OCI-LY7 (cell line): Measurements from ENCODE around the gene STAMBPL1. TPM values are rescaled to one million over a fixed set of nuclear protein-coding genes. Genes with fewer than 3 reads are reported as not detected.

Source experiments
- BruUV-seq: library from RNA; stranded (reverse); fragments of 400-500 nt; replicated peaks from 2 replicates; lab custom pipeline; 2021; lab: Mats Ljungman, UMichigan
- CTCF ChIA-PET: fragments of 300-600 bp; sonication (Branson Sonifier 250); formaldehyde crosslinking; loops from one replicate; lab custom pipeline; 2022; ENCODE audit warnings: antibody characterized with exemption; ENCODE audit not compliant: unreplicated experiment; lab: Charles Lee
- POLR2A ChIA-PET: fragments of 300-600 bp; sonication (Branson Sonifier 250); formaldehyde crosslinking; loops from one replicate; lab custom pipeline; 2022; ENCODE audit warnings: antibody characterized with exemption; lab: Charles Lee
- DNase-seq: peaks from one replicate; pipeline ENCODE4 v3.0.0-alpha.2; 2015; ENCODE audit warnings: low spot score
- H2AFZ ChIP-seq: fragments of 200-600 bp; sonication (generic), shearing (Covaris generic); 2 replicates; pipeline ENCODE4 v1.6.1; 2014; ENCODE audit warnings: mild to moderate bottlenecking, antibody characterized with exemption, low read length, moderate library complexity
- H3K27ac ChIP-seq: fragments of 200-600 bp; sonication (generic); 2 replicates; pipeline ENCODE4 v1.5.1; 2014; ENCODE audit warnings: mixed run types, low read depth, mild to moderate bottlenecking, moderate library complexity, low read length, inconsistent platforms; ENCODE audit not compliant: poor library complexity, severe bottlenecking
- H3K36me3 ChIP-seq: fragments of 200-600 bp; sonication (generic); 2 replicates; pipeline ENCODE4 v1.6.1; 2014; ENCODE audit warnings: mild to moderate bottlenecking, antibody characterized with exemption, low read length, moderate library complexity, mixed read lengths; ENCODE audit not compliant: insufficient read depth
- H3K4me1 ChIP-seq: fragments of 200-600 bp; sonication (generic); 2 replicates; pipeline ENCODE4 v1.5.1; 2014; ENCODE audit warnings: mild to moderate bottlenecking, low read length; ENCODE audit not compliant: insufficient read depth, poor library complexity, severe bottlenecking
- H3K4me2 ChIP-seq: fragments of 200-600 bp; sonication (generic); 2 replicates; pipeline ENCODE4 v1.6.1; 2014; ENCODE audit warnings: mild to moderate bottlenecking, low read length
- H3K4me3 ChIP-seq: fragments of 200-600 bp; sonication (generic); 2 replicates; pipeline ENCODE4 v1.5.1; 2014; ENCODE audit warnings: mild to moderate bottlenecking, low read depth, low read length; ENCODE audit not compliant: poor library complexity, severe bottlenecking
- H3K79me2 ChIP-seq: fragments of 200-600 bp; sonication (generic); 2 replicates; pipeline ENCODE4 v1.6.1; 2016; ENCODE audit warnings: low read depth, mild to moderate bottlenecking, low read length, moderate library complexity, mixed read lengths; ENCODE audit not compliant: insufficient read depth
- H3K9me2 ChIP-seq: fragments of 200-600 bp; sonication (generic); 2 replicates; pipeline ENCODE4 v1.6.1; 2016; ENCODE audit warnings: mild to moderate bottlenecking, low read length, mixed read lengths; ENCODE audit not compliant: insufficient read depth
- H3K9me3 ChIP-seq: fragments of 200-600 bp; sonication (generic); 2 replicates; pipeline ENCODE4 v1.6.1; 2014; ENCODE audit warnings: mild to moderate bottlenecking, mixed run types, low read length, mixed read lengths
- H4K20me1 ChIP-seq: fragments of 200-600 bp; sonication (generic); 2 replicates; pipeline ENCODE4 v1.6.1; 2014; ENCODE audit warnings: mild to moderate bottlenecking, antibody characterized with exemption, low read length, moderate library complexity, mixed read lengths; ENCODE audit not compliant: insufficient read depth
- EZH2phosphoT487 ChIP-seq: fragments of 200-600 bp; sonication (generic); IDR thresholded peaks from 2 replicates; pipeline ENCODE4 v1.6.1; 2018; ENCODE audit warnings: low read depth, borderline replicate concordance, mild to moderate bottlenecking, mixed run types, antibody characterized with exemption, low read length, moderate library complexity, mixed read lengths
- intact Hi-C: fragments of 100-400 bp; cut with micrococcal nuclease; formaldehyde crosslinking; loops from one replicate; pipeline ENCODE4 v1.10.0; 2022; ENCODE audit not compliant: unreplicated experiment
- total RNA-seq, 2 experiments: library from RNA; depleted of rRNA in 1 of 2; stranded (reverse); fragments of >200 nt in 1 of 2; shearing (Covaris generic) in 1 of 2; gene quantifications; 2 replicates each; pipeline ENCODE4 v1.2.3, GENCODE V29; 2014 to 2022
- TF ChIP-seq, protein P1 (sequence below): fragments of 200-600 bp; sonication (generic); conservative IDR thresholded peaks from 2 replicates; pipeline ENCODE4 v1.5.1; 2014; ENCODE audit warnings: mild to moderate bottlenecking, antibody characterized with exemption, low read length, moderate library complexity, mixed read lengths

STAMBPL1 gene
- total RNA-seq, 2 experiments from 2014 or later: 44.4 to 47.2 TPM

- TF ChIP-seq, protein P1, sequence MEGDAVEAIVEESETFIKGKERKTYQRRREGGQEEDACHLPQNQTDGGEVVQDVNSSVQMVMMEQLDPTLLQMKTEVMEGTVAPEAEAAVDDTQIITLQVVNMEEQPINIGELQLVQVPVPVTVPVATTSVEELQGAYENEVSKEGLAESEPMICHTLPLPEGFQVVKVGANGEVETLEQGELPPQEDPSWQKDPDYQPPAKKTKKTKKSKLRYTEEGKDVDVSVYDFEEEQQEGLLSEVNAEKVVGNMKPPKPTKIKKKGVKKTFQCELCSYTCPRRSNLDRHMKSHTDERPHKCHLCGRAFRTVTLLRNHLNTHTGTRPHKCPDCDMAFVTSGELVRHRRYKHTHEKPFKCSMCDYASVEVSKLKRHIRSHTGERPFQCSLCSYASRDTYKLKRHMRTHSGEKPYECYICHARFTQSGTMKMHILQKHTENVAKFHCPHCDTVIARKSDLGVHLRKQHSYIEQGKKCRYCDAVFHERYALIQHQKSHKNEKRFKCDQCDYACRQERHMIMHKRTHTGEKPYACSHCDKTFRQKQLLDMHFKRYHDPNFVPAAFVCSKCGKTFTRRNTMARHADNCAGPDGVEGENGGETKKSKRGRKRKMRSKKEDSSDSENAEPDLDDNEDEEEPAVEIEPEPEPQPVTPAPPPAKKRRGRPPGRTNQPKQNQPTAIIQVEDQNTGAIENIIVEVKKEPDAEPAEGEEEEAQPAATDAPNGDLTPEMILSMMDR: no peak
- no peak for TF ChIP-seq EZH2phosphoT487
- H3K79me2 ChIP-seq: no peaks in the 10 kb centered on the region
- DNase-seq: no peak
- H4K20me1 ChIP-seq: no peaks in the 10 kb centered on the region
- no peaks in the 10 kb centered on the region for H3K4me1 ChIP-seq
- H3K4me3 ChIP-seq: no peak overlapping the region
- intact Hi-C loops: no loop called here
- CTCF ChIA-PET: interaction anchor here (1.3 kb wide), 1 partner anchor 11 kb away, joined by 3 read pairs; no protein-coding TSS in a partner anchor
- POLR2A ChIA-PET: interaction anchor here (1.1 to 1.5 kb wide), 4 partner anchors 9 to 26 kb away, joined by 3 to 6 read pairs (median 3); no protein-coding TSS in a partner anchor
- no peak overlapping the region for H3K27ac ChIP-seq
- no TSS peak for BruUV-seq
- H2AFZ ChIP-seq: no peak overlapping the region
- no peaks in the 10 kb centered on the region for H3K9me3 ChIP-seq
- peaks cover 89% of the 10 kb centered on the region for H3K36me3 ChIP-seq
- H3K4me2 ChIP-seq: no peak overlapping the region
- no peaks in the 10 kb centered on the region for H3K9me2 ChIP-seq
Measured at GRCh38 chr10:88911116-88911515, 31.1 kb downstream of the STAMBPL1 start.

GRCh38 chr10:88911851-88912250, 31.8 kb downstream of the STAMBPL1 start:
- intact Hi-C loops: no loop called here
- Histone ChIP-seq H2AFZ (no peak overlapping the region), H3K79me2 (no peaks in the 10 kb centered on the region), H3K27ac (no peak overlapping the region), H3K4me1 (no peaks in the 10 kb centered on the region), H4K20me1 (no peaks in the 10 kb centered on the region), H3K4me2 (no peak overlapping the region), H3K9me2 (no peaks in the 10 kb centered on the region), H3K36me3 (peaks cover 90% of the 10 kb centered on the region), H3K4me3 (no peak overlapping the region), H3K9me3 (no peaks in the 10 kb centered on the region)
- no TSS peak for BruUV-seq
- DNase-seq: no peak
- CTCF ChIA-PET: interaction anchor here (1.3 kb wide), 1 partner anchor 11 kb away, joined by 3 read pairs; no protein-coding TSS in a partner anchor
- POLR2A ChIA-PET: no interaction called here
- TF ChIP-seq, protein P1: no peak
- TF ChIP-seq EZH2phosphoT487: no peak

GRCh38 chr10:88913127-88913526, 33.1 kb downstream of the STAMBPL1 start:
- no peaks in the 10 kb centered on the region for H3K4me1 ChIP-seq
- no peak for TF ChIP-seq EZH2phosphoT487
- TF ChIP-seq, protein P1: no peak
- CTCF ChIA-PET: no interaction called here
- BruUV-seq: no TSS peak
- no peak overlapping the region for H3K4me2 ChIP-seq
- H3K4me3 ChIP-seq: no peak overlapping the region
- H3K79me2 ChIP-seq: no peaks in the 10 kb centered on the region
- DNase-seq: no peak
- H3K36me3 ChIP-seq: peaks cover 90% of the 10 kb centered on the region
- no peak overlapping the region for H2AFZ ChIP-seq
- intact Hi-C loops: no loop called here
- H3K9me3 ChIP-seq: no peaks in the 10 kb centered on the region
- no peak overlapping the region for H3K27ac ChIP-seq
- no peaks in the 10 kb centered on the region for H4K20me1 ChIP-seq
- no peaks in the 10 kb centered on the region for H3K9me2 ChIP-seq
- POLR2A ChIA-PET: no interaction called here
